Endothelial cell of umbilical vein (primary cell): ENCODE measurements around the gene KIAA1671.

Experiments
- CTCF ChIP-seq, 2 donors: IDR thresholded peaks; 1 replicate in 1 of 2; 2 replicates in 1 of 2; pipeline ENCODE4 v1.5.1; 2011; ENCODE audit warnings: low read length in 2 of 2, mild to moderate bottlenecking in 2 of 2, moderate library complexity in 2 of 2, control low read depth in 1 of 2, inconsistent platforms in 1 of 2, low read depth in 1 of 2; ENCODE audit not compliant: insufficient read depth in 1 of 2; ENCODE audit errors: extremely low read depth in 1 of 2
- EZH2 ChIP-seq: IDR thresholded peaks from 2 replicates; pipeline ENCODE4 v1.6.1; 2012; ENCODE audit warnings: borderline replicate concordance, low read depth, mild to moderate bottlenecking, moderate library complexity, low read length, inconsistent platforms; ENCODE audit not compliant: severe bottlenecking
- FOS ChIP-seq: IDR thresholded peaks from 2 replicates; pipeline ENCODE4 v1.6.1; 2011; ENCODE audit warnings: mild to moderate bottlenecking, low read length, moderate library complexity, borderline replicate concordance; ENCODE audit not compliant: insufficient read depth
- JUN ChIP-seq: IDR thresholded peaks from 2 replicates; pipeline ENCODE4 v1.6.1; 2011; ENCODE audit warnings: borderline replicate concordance, low read depth; ENCODE audit not compliant: insufficient read length, insufficient read depth
- POLR2A ChIP-seq: IDR thresholded peaks from 2 replicates; pipeline ENCODE4 v1.6.1; 2012; ENCODE audit warnings: low read depth, mild to moderate bottlenecking, control low read depth, low read length
- POLR2AphosphoS5 ChIP-seq: IDR thresholded peaks from 2 replicates; pipeline ENCODE4 v1.6.1; 2012; ENCODE audit warnings: low read depth, mild to moderate bottlenecking, control low read depth, low read length, moderate library complexity; ENCODE audit not compliant: insufficient read depth
- TF ChIP-seq, protein P1 (sequence below): IDR thresholded peaks from 2 replicates; pipeline ENCODE4 v1.6.1; 2011; ENCODE audit not compliant: insufficient read depth, insufficient read length

- TF ChIP-seq CTCF (IDR thresholded peaks at IDR 0.05; ENCODE audit: extremely low read depth in 1 of 2, insufficient read depth in 1 of 2, low read depth in 1 of 2, low read length in 2 of 2) = no peak
- no peak for TF ChIP-seq FOS
- TF ChIP-seq POLR2A = no peak
- TF ChIP-seq, protein P1, sequence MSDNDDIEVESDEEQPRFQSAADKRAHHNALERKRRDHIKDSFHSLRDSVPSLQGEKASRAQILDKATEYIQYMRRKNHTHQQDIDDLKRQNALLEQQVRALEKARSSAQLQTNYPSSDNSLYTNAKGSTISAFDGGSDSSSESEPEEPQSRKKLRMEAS = no peak
- no peak for TF ChIP-seq JUN
- TF ChIP-seq EZH2 = no peak
- TF ChIP-seq POLR2AphosphoS5 = no peak
Measured at GRCh38 chr22:24994070-24994763, 41.7 kb downstream of the KIAA1671 start.
